IMR-90 (cell line): ENCODE measurements around the gene NTMT1. TPM values are rescaled to one million over a fixed set of nuclear protein-coding genes. Genes with fewer than 3 reads are reported as not detected.

Source experiments
- ATAC-seq: fragments of 200-7000 bp; cut with Tn5 transposase; 2 replicates; pipeline ENCODE4 v1.9.1; 2020; ENCODE audit warnings: low read depth, mild to moderate bottlenecking, moderate library complexity
- BruUV-seq: library from RNA; stranded (reverse); fragments of 400-500 nt; replicated peaks from 2 replicates; lab custom pipeline; 2021; lab: Mats Ljungman, UMichigan
- CTCF ChIA-PET: fragments of 300-600 bp; formaldehyde crosslinking; extraction: SDS; loops from one replicate; lab custom pipeline; 2021; ENCODE audit warnings: antibody characterized with exemption; lab: Yijun Ruan, JAX
- POLR2A ChIA-PET: fragments of 300-600 bp; sonication (Branson Sonifier 250); formaldehyde crosslinking; loops from one replicate; lab custom pipeline; 2022; ENCODE audit warnings: antibody characterized with exemption; ENCODE audit not compliant: unreplicated experiment; lab: Charles Lee
- DNase-seq: peaks from one replicate; pipeline ENCODE4 v3.0.0; 2013
- H2AFZ ChIP-seq: replicated peaks from 2 replicates; pipeline ENCODE3; 2013; ENCODE audit warnings: low read length, mild to moderate bottlenecking; ENCODE audit not compliant: poor library complexity
- H2AK5ac ChIP-seq: 2 replicates; pipeline ENCODE4 v1.6.1; 2013; ENCODE audit warnings: low read depth, low read length, inconsistent platforms
- H2AK9ac ChIP-seq: replicated peaks from 2 replicates; pipeline ENCODE3; 2013; ENCODE audit warnings: mild to moderate bottlenecking, low read depth, low read length, moderate library complexity; ENCODE audit not compliant: poor library complexity
- H2BK120ac ChIP-seq: 2 replicates; pipeline ENCODE4 v1.6.1; 2013; ENCODE audit warnings: low read depth, low read length, inconsistent platforms
- H2BK15ac ChIP-seq: 3 replicates; pipeline ENCODE4 v1.6.1; 2013; ENCODE audit warnings: low read depth, low read length, inconsistent platforms
- H2BK20ac ChIP-seq: 2 replicates; pipeline ENCODE4 v1.6.1; 2013; ENCODE audit warnings: low read depth, mild to moderate bottlenecking, inconsistent platforms, low read length, moderate library complexity
- H2BK5ac ChIP-seq: 2 replicates; pipeline ENCODE4 v1.6.1; 2013; ENCODE audit warnings: mild to moderate bottlenecking, low read depth, low read length, inconsistent platforms; ENCODE audit not compliant: poor library complexity, severe bottlenecking
- H3K14ac ChIP-seq: replicated peaks from 2 replicates; pipeline ENCODE4 v1.6.1; 2013; ENCODE audit warnings: low read depth, low read length, inconsistent platforms
- H3K18ac ChIP-seq: 2 replicates; pipeline ENCODE4 v1.6.1; 2013; ENCODE audit warnings: low read depth, low read length, control low read depth
- H3K23ac ChIP-seq: 2 replicates; pipeline ENCODE4 v1.6.1; 2013; ENCODE audit warnings: low read depth, low read length, inconsistent platforms
- H3K27ac ChIP-seq: 2 replicates; pipeline ENCODE4 v1.5.1; 2013; ENCODE audit warnings: mild to moderate bottlenecking, control low read depth, low read length; ENCODE audit not compliant: insufficient read depth
- H3K27me3 ChIP-seq: 2 replicates; pipeline ENCODE4 v1.6.1; 2013; ENCODE audit warnings: low read length; ENCODE audit not compliant: control insufficient read depth, insufficient read depth
- H3K36me3 ChIP-seq: 2 replicates; pipeline ENCODE4 v1.6.1; 2013; ENCODE audit warnings: low read length, mixed read lengths; ENCODE audit not compliant: control insufficient read depth, insufficient read depth
- H3K4ac ChIP-seq: 2 replicates; pipeline ENCODE4 v1.6.1; 2013; ENCODE audit warnings: low read depth, low read length, inconsistent platforms
- H3K4me1 ChIP-seq: 2 replicates; pipeline ENCODE4 v1.6.1; 2013; ENCODE audit warnings: low read length, mixed read lengths; ENCODE audit not compliant: control insufficient read depth, insufficient read depth
- H3K4me2 ChIP-seq: 2 replicates; pipeline ENCODE4 v1.6.1; 2013; ENCODE audit warnings: low read depth, mild to moderate bottlenecking, control low read depth, low read length, moderate library complexity
- H3K4me3 ChIP-seq: 2 replicates; pipeline ENCODE4 v1.5.1; 2013; ENCODE audit warnings: low read depth, mild to moderate bottlenecking, control low read depth, low read length, moderate library complexity; ENCODE audit not compliant: insufficient read depth
- H3K56ac ChIP-seq: 2 replicates; pipeline ENCODE4 v1.6.1; 2013; ENCODE audit warnings: low read length, inconsistent platforms; ENCODE audit not compliant: insufficient read depth; ENCODE audit errors: extremely low read depth
- H3K79me1 ChIP-seq, 2 experiments: 2 replicates each; pipeline ENCODE4 v1.6.1; 2013; ENCODE audit warnings: low read length in 2 of 2, inconsistent platforms in 1 of 2, low read depth in 1 of 2
- H3K9ac ChIP-seq: 2 replicates; pipeline ENCODE4 v1.6.1; 2013; ENCODE audit warnings: low read depth, low read length, control low read depth
- H3K9me1 ChIP-seq: 2 replicates; pipeline ENCODE4 v1.6.1; 2013; ENCODE audit warnings: low read length, inconsistent platforms; ENCODE audit not compliant: insufficient read depth
- H3K9me3 ChIP-seq: 2 replicates; pipeline ENCODE4 v1.6.1; 2013; ENCODE audit warnings: low read length; ENCODE audit not compliant: control insufficient read depth, insufficient read depth
- H4K20me1 ChIP-seq: 2 replicates; pipeline ENCODE4 v1.6.1; 2013; ENCODE audit warnings: low read length, inconsistent platforms; ENCODE audit not compliant: insufficient read depth
- H4K5ac ChIP-seq: 2 replicates; pipeline ENCODE4 v1.6.1; 2013; ENCODE audit warnings: mild to moderate bottlenecking, low read depth, low read length, control low read depth
- H4K8ac ChIP-seq, 2 experiments: 2 replicates each; pipeline ENCODE4 v1.6.1; 2013; ENCODE audit warnings: low read depth in 2 of 2, low read length in 2 of 2, control low read depth in 1 of 2, inconsistent platforms in 1 of 2
- H4K91ac ChIP-seq: 2 replicates; pipeline ENCODE4 v1.6.1; 2013; ENCODE audit warnings: low read depth, low read length, inconsistent platforms; ENCODE audit not compliant: insufficient read depth
- BHLHE40 ChIP-seq: fragments of 150-350 bp; IDR thresholded peaks from 2 replicates; pipeline ENCODE4 v1.6.1; 2016; ENCODE audit warnings: mild to moderate bottlenecking, low read depth, low read length
- CEBPB ChIP-seq: IDR thresholded peaks from 2 replicates; pipeline ENCODE4 v1.6.1; 2012; ENCODE audit warnings: low read depth, low read length, improper control_type of control experiment
- CHD1 ChIP-seq: IDR thresholded peaks from 2 replicates; pipeline ENCODE4 v1.6.1; 2012; ENCODE audit warnings: low read depth, low read length, improper control_type of control experiment
- CTCF ChIP-seq: conservative IDR thresholded peaks from 2 replicates; pipeline ENCODE4 v1.5.1; 2012; ENCODE audit warnings: mild to moderate bottlenecking, low read depth, low read length, improper control_type of control experiment
- ELK1 ChIP-seq: fragments of 150-350 bp; IDR thresholded peaks from 2 replicates; pipeline ENCODE4 v1.6.1; 2016; ENCODE audit warnings: low read depth, mild to moderate bottlenecking, low read length, moderate library complexity, borderline replicate concordance
- FOS ChIP-seq: fragments of 150-350 bp; IDR thresholded peaks from 2 replicates; pipeline ENCODE4 v1.6.1; 2016; ENCODE audit warnings: low read depth, low read length
- MAFK ChIP-seq: IDR thresholded peaks from 2 replicates; pipeline ENCODE4 v1.6.1; 2012; ENCODE audit warnings: low read depth, low read length, improper control_type of control experiment
- MAZ ChIP-seq: IDR thresholded peaks from 2 replicates; pipeline ENCODE4 v1.6.1; 2012; ENCODE audit warnings: low read depth, mild to moderate bottlenecking, low read length, improper control_type of control experiment, moderate library complexity, borderline replicate concordance
- MXI1 ChIP-seq: IDR thresholded peaks from 2 replicates; pipeline ENCODE4 v1.6.1; 2012; ENCODE audit warnings: low read depth, mild to moderate bottlenecking, low read length, moderate library complexity, borderline replicate concordance
- NFE2L2 ChIP-seq: fragments of 150-350 bp; IDR thresholded peaks from 2 replicates; pipeline ENCODE4 v1.6.1; 2016; ENCODE audit warnings: low read depth, mild to moderate bottlenecking, low read length
- POLR2A ChIP-seq: IDR thresholded peaks from 2 replicates; pipeline ENCODE4 v1.6.1; 2012; ENCODE audit warnings: mild to moderate bottlenecking, low read depth, low read length
- RAD21 ChIP-seq: IDR thresholded peaks from 2 replicates; pipeline ENCODE4 v1.6.1; 2012; ENCODE audit warnings: low read length, improper control_type of control experiment
- RCOR1 ChIP-seq: IDR thresholded peaks from 2 replicates; pipeline ENCODE4 v1.6.1; 2012; ENCODE audit warnings: mild to moderate bottlenecking, low read length, improper control_type of control experiment; ENCODE audit not compliant: insufficient replicate concordance
- RFX5 ChIP-seq: IDR thresholded peaks from 2 replicates; pipeline ENCODE4 v1.8.0; 2012; ENCODE audit warnings: low read depth, mild to moderate bottlenecking, low read length, moderate library complexity
- SMC3 ChIP-seq: fragments of 150-350 bp; IDR thresholded peaks from 2 replicates; pipeline ENCODE4 v1.6.1; 2016; ENCODE audit warnings: low read depth, mild to moderate bottlenecking, antibody characterized with exemption, low read length, moderate library complexity
- USF2 ChIP-seq: fragments of 150-350 bp; IDR thresholded peaks from 2 replicates; pipeline ENCODE4 v1.6.1; 2017; ENCODE audit warnings: mild to moderate bottlenecking, antibody characterized with exemption, low read length, low read depth
- WGBS, 2 experiments: methylation state at CpG; one replicate each; pipeline versions ENCODE4 v1.1.5 to v1.1.7; 2013; ENCODE audit warnings: missing lambda C conversion rate in 2 of 2; ENCODE audit not compliant: insufficient read length in 1 of 2; ENCODE audit errors: extremely low coverage in 2 of 2; 5-methylcytosine and 5-hydroxymethylcytosine counted together
- dilution Hi-C: fragments of 300-500 bp; cut with HindIII; formaldehyde crosslinking; loops from one replicate; pipeline ENCODE4 v1.14.3; 2018; ENCODE audit warnings: low sequenced_read_pairs; ENCODE audit not compliant: unreplicated experiment
- in situ Hi-C: fragments of 300-500 bp; cut with MboI; formaldehyde crosslinking; loops from 3 replicates; pipeline ENCODE4 v1.14.3; 2019; ENCODE audit warnings: low sequenced_read_pairs, inconsistent platforms, mixed read lengths
- intact Hi-C: fragments of 100-400 bp; cut with micrococcal nuclease; formaldehyde crosslinking; loops from 2 replicates; pipeline ENCODE4 v1.10.0; 2022
- polyA plus RNA-seq, 3 experiments: library from polyadenylated mRNA; depleted of rRNA; stranded (reverse); fragments of >200 nt; gene quantifications; 2 replicates each; pipeline ENCODE4 v1.2.3, GENCODE V29; 2012; ENCODE audit warnings: low replicate concordance in 1 of 3
- total RNA-seq: library from RNA; depleted of rRNA; stranded (reverse); fragments of >200 nt; gene quantifications from 2 replicates; pipeline ENCODE4 v1.2.3, GENCODE V29; 2012

Gene NTMT1
- total and polyA plus RNA-seq, 2 of the 4 experiments (the other 2 are of a cell fraction): 68.1 to 88.1 TPM

GRCh38 chr9:129595311-129595741 lies 30.6 kb upstream of the NTMT1 start:
- peaks cover 14% of the 10 kb centered on the region for H3K9me1 ChIP-seq
- no peak for ATAC-seq

More at GRCh38 chr9:129595311-129595741, 30.6 kb upstream of the NTMT1 start:
- peak overlapping the region; percentile 32 for H2BK5ac ChIP-seq
- H2AK5ac ChIP-seq: no peak overlapping the region
- peak overlapping the region; percentile 21; the same call in 1 of the 2 replicates for H4K91ac ChIP-seq
- H3K14ac ChIP-seq: 0 out of 2 replicates have a peak overlapping the region, but pooled peaks have one; percentile 2
- ChIA-PET POLR2A (interaction anchor here (1.1 kb wide), 1 partner anchor 14 kb away, joined by 6 read pairs; no protein-coding TSS in a partner anchor), CTCF (interaction anchor here (0.9 kb wide), 1 partner anchor 19 kb away, joined by 3 read pairs; no protein-coding TSS in a partner anchor)
- DNase-seq: peak; percentile 60
- H3K9me3 ChIP-seq: no peaks in the 10 kb centered on the region
- H2AK9ac ChIP-seq: peak overlapping the region; percentile 63
- H2BK20ac ChIP-seq: 0 out of 2 replicates have a peak overlapping the region, but pooled peaks have one; percentile 63
- 33% methylated on average over 1 of the region's 5 CpGs; no CpG with 5 or more reads in 1 of the 2 experiments for WGBS, 2 experiments
- peak overlapping the region; percentile 67 for H2AFZ ChIP-seq
- BruUV-seq: no TSS peak
- no peak overlapping the region for H3K27ac ChIP-seq
- H3K79me1 ChIP-seq: peaks cover 5 to 11% of the 10 kb centered on the region in 2 experiments; a peak in 3 of 4 replicates
- TF ChIP-seq MAFK: no peak
- no peak for TF ChIP-seq NFE2L2
- no peak for TF ChIP-seq POLR2A
- TF ChIP-seq RFX5: no peak
- no peak for TF ChIP-seq RAD21
- TF ChIP-seq FOS: no peak
- TF ChIP-seq SMC3: no peak
- no peak for TF ChIP-seq USF2
- no peak for TF ChIP-seq ELK1
- TF ChIP-seq CHD1: no peak
- no peak for TF ChIP-seq BHLHE40
- TF ChIP-seq CTCF: no peak
- TF ChIP-seq MXI1: no peak
- TF ChIP-seq MAZ: no peak
- no peak for TF ChIP-seq CEBPB
- no peak for TF ChIP-seq RCOR1
- in situ Hi-C loops (no loop called here), dilution Hi-C loops (no loop called here), intact Hi-C loops (no loop called here)
- no peak overlapping the region for H3K18ac ChIP-seq
- no peak overlapping the region for H3K4me2 ChIP-seq
- H3K4ac ChIP-seq: peak overlapping the region; percentile 33
- no peaks in the 10 kb centered on the region for H3K36me3 ChIP-seq
- H2BK15ac ChIP-seq: peak overlapping the region; percentile 7; the same call in 1 of the 3 replicates
- no peaks in the 10 kb centered on the region for H4K20me1 ChIP-seq
- no peak overlapping the region for H3K4me3 ChIP-seq
- peak overlapping the region; percentile 43; the same call in 1 of the 2 replicates for H3K56ac ChIP-seq
- H3K4me1 ChIP-seq: peaks cover 20% of the 10 kb centered on the region
- no peak overlapping the region for H3K9ac ChIP-seq
- H4K5ac ChIP-seq: no peak overlapping the region; the same call in 1 of the 2 replicates
- peak overlapping the region; percentile 6; the same call in 1 of the 2 replicates for H2BK120ac ChIP-seq
- H3K23ac ChIP-seq: no peak overlapping the region
- peak overlapping the region in 1 of 2 experiments; percentile 40; a peak in 2 of 4 replicates for H4K8ac ChIP-seq
- no peaks in the 10 kb centered on the region for H3K27me3 ChIP-seq
